DLD1 (cell line): ENCODE data around the gene SLC45A1.

ENCODE experiments used
- in situ Hi-C: cut with HindIII; loops from 2 replicates; pipeline ENCODE4 v1.10.0; 2017; ENCODE audit warnings: low sequenced_read_pairs

SLC45A1 gene

GRCh38 chr1:8382608-8383505, 64.9 kb downstream of the SLC45A1 start:
- in situ Hi-C loops: no loop called here

- in situ Hi-C loops: no loop called here
Observed at GRCh38 chr1:8384088-8384487, 66.2 kb downstream of the SLC45A1 start.

GRCh38 chr1:8384577-8384976, 66.7 kb downstream of the SLC45A1 start:
- in situ Hi-C loops: no loop called here

DNA sequence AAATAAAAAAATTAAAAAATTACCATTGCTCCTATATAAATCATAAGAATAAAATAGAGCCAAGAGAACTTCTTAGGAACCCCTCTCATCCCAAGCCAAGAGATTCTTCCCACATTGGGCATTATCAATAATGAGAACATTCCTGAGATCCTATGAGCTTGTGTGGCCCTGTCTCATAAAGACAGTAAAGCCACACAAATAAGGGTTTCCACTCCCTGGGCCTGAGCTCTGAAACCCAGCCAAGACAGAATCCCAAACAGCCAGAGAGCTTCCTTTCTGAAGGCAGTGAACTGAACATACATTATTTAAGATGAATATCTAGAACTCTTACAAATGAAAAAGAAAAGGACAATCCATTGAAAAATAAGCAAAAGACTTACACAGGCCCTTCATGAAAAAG, 68.3 kb downstream of the SLC45A1 start:
- in situ Hi-C loops: no loop called here

DNA sequence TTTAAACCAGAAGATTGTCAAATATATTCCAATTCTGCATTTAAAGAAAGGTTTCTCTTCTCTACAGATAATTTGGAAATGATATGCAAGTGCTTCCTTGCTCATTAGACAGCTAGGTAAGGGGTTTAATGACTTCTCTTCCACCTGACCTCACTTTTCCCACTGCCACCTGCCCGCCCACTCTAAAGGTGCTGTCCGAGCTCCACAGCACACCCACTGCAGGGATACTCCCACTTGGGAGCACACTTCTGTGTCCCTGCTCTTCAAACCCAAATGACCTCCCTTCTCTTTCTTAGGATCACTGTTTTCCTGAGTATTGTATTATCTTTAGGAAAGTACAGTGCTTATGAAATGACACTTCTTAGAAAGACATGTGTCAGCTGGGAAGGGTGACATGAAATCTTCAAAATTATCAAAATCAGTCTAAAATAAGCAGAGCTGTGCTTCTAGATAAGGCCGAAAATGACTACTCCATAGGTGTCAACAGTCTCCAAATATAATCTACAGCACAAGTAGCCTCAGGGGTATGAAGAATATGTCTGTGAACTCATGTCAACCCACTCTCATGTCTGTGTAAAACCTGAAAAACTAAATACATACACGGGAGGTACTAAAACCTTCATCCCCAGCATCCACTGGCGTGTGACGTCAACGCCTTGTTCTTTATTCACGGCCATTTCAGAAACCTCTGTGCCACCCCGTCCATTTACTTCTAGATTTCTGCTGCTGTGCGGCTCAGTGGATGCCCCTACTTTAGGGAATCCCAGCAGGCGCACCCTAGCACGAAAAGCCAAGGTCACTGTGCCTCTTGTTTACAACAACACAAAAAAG, 71.0 kb downstream of the SLC45A1 start:
- in situ Hi-C loops: no loop called here

DNA sequence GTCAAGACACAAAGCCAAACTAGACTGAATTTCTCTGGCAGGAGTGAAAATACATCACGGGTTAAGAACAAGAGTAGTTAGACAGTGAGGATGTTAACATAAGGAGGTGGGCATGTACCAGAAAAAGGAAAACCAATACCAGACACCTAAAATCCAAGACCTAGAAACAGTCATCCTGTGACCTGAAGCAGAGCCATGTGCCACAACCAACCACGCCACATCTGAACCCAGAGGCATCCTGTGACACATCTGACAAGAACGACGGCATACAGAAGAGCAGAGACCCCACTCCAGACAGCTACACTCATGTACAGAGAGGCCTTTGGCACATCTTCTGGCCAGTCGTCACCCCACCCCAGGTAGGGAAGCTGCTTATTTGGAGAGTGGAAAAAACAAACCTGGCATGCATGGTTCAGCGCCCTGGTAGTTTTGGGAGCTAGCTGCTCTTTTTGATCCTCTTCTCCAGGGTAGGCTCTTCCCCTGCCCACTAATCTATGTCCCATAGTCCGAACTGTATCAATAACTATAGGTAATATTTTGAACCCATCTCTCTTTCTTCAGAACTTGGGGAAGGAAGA, 72.1 kb downstream of the SLC45A1 start:
- in situ Hi-C loops: no loop called here

DNA sequence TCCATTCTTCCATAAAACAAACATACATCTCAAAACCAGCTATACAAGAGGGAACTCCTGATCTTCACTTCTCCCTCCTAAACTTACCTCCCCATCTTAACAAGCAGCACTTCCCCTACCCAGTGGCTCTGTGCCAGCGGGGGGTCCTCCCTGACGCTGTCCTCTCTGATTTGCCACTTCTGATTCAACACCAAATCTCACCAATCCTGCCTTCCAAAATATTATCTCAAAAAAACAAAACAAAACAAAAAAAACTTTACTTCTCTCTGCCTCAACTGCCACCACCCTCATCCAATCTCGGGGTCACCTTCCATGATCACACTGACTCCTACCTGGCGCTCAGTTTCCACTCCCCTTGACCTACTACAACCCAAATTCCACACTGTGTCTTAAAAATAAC, 72.8 kb downstream of the SLC45A1 start:
- in situ Hi-C loops: no loop called here

DNA sequence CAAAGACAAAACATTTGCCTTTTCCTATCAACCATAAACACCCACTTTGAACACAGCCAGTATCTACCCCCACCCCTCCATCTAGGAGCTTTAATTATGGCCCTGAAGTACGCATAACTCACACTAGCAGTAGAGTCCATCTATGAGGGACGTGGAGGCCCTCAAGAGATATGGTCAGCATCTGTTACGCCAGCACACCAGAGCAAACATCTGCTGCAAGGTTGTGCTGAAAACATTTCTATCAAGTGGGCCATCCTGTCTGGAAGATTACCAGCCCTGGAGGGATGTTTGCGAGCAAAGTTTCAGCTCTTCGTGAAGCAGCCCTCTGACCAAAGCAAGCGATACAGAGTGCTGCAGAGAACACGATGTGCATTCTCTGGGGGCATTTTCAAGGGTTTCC, 74.6 kb downstream of the SLC45A1 start:
- in situ Hi-C loops: no loop called here
